Stimulated activated CD4-positive, alpha-beta T cell treated with anti-CD3 and anti-CD28 coated beads, TNF-alpha, amount 100 ng/mL, for 4 hours (primary cell): ENCODE measurements around the gene TUBG1.
"Not testable (repeated sequence)": the region's sequence is repeated elsewhere in the genome, so short reads cannot be mapped to it uniquely, and the experiment has no call there.

ENCODE experiments used
- DNase-seq, 3 experiments: peaks; one replicate each; pipeline ENCODE4 v3.0.0-alpha.2; 2020; ENCODE audit warnings: low read depth in 3 of 3

TUBG1 gene

DNA sequence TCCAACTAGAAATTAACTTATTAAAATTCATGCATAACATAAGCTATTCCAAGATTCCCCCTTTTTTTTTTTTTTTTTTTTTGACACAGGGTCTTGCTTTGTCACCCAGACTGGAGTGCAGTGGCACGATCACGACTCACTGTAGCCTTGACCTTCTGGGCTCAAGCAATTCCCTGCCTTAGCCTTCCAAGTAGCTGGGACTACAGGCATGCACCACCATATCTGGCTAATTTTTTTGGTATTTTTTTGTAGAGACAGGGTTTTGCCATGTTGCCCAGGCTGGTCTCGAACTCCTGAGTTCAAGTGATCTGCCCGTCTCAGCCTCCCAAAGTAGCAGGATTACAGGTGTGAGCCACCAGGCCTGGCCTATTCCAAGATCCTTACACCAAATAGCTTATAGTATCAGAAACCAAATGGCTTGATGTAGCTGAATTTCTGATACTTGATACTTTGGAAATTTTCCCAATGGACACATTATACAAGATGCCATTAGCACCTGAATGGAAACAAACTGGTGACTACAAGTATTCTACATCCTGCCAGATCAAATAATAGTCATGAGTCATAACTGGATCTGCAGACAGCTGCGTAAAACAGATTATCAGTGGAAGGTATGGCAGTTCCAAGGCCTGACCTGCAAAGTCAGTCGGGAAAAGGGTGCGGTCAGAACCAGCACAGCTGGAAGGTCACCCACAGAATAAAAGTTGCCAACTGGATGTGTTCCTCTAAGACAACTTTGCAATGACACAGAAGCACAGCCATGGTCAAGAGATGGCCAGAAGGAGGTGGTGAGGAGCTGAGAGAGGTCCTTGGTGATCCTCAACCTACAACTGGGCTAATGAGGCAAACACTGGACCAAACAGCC, 14.5 kb downstream of the TUBG1 start:
- no peak for DNase-seq

GRCh38 chr17:42627032-42627764, 17.7 kb downstream of the TUBG1 start:
- not testable (repeated sequence) for DNase-seq

- no peak for DNase-seq
These were observed 20.0 kb downstream of the TUBG1 start for GRCh38 chr17:42629411-42630009.

GRCh38 chr17:42632949-42633444, 23.5 kb downstream of the TUBG1 start:
- no peak for DNase-seq

- DNase-seq, result no peak
These were observed 30.1 kb downstream of the TUBG1 start for GRCh38 chr17:42639525-42640113.

GRCh38 chr17:42640121-42640520, 30.6 kb downstream of the TUBG1 start:
- no peak for DNase-seq

- DNase-seq, result no peak
These were observed 32.9 kb downstream of the TUBG1 start for GRCh38 chr17:42642336-42642735.

- no peak for DNase-seq
These were observed 38.3 kb downstream of the TUBG1 start for GRCh38 chr17:42647778-42648177.

GRCh38 chr17:42651392-42651791, 41.9 kb downstream of the TUBG1 start:
- no peak for DNase-seq

GRCh38 chr17:42653179-42654124, 44.0 kb downstream of the TUBG1 start:
- DNase-seq, result no peak

DNA sequence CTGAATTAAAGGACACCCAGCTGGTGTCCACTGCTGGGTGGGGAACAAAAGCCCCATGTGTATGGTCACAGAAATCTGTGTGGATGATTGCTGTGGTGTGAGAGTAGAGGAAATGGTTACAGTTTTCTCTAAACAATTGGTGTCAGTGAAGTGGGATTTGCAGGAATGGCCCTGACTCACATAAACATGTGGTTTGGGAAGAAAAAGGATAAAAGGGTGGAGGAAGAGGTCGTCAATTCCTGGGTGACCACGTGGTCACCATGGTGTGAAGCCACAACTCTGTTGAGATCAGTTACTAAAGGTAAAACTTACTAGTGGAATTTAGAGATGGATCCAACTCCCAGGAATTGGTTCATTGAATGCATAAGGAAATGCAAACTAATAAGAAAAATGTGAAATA, 46.0 kb downstream of the TUBG1 start:
- DNase-seq, result no peak

GRCh38 chr17:42657824-42658588, 48.5 kb downstream of the TUBG1 start:
- DNase-seq, result no peak

- peak; percentile 66 to 72 (median 72) for DNase-seq
These were observed 49.8 kb downstream of the TUBG1 start, which contains the start of gene TUBG2 for GRCh38 chr17:42659079-42659931. TSS of gene TUBG2 (plus strand) at chr17:42659284. CDS start at chr17:42659504, 220 bp downstream.

DNA sequence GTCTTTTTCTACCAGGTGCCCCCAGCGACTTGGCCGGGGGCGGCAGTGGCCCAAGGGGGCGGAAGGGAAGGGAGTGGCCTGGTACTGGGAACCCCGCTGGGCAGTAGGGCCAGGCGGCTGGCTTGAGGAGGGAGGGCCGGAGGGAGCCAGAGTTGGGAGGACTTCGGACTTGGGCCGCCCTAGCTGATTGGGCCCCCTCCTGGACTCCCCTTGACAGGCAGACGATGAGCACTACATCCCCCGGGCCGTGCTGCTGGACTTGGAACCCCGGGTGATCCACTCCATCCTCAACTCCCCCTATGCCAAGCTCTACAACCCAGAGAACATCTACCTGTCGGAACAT, 50.4 kb downstream of the TUBG1 start:
- not testable (repeated sequence) for DNase-seq

GRCh38 chr17:42660692-42661345, 51.3 kb downstream of the TUBG1 start:
- no peak for DNase-seq
